NOMO-1 (cell line): ENCODE data around the gene RNASEH2B.

Experiments
- DNase-seq, 2 experiments: peaks; one replicate each; lab custom pipeline; 2025; ENCODE audit not compliant: unreplicated experiment in 2 of 2; lab: John Stamatoyannopoulos, UW

RNASEH2B gene

DNA sequence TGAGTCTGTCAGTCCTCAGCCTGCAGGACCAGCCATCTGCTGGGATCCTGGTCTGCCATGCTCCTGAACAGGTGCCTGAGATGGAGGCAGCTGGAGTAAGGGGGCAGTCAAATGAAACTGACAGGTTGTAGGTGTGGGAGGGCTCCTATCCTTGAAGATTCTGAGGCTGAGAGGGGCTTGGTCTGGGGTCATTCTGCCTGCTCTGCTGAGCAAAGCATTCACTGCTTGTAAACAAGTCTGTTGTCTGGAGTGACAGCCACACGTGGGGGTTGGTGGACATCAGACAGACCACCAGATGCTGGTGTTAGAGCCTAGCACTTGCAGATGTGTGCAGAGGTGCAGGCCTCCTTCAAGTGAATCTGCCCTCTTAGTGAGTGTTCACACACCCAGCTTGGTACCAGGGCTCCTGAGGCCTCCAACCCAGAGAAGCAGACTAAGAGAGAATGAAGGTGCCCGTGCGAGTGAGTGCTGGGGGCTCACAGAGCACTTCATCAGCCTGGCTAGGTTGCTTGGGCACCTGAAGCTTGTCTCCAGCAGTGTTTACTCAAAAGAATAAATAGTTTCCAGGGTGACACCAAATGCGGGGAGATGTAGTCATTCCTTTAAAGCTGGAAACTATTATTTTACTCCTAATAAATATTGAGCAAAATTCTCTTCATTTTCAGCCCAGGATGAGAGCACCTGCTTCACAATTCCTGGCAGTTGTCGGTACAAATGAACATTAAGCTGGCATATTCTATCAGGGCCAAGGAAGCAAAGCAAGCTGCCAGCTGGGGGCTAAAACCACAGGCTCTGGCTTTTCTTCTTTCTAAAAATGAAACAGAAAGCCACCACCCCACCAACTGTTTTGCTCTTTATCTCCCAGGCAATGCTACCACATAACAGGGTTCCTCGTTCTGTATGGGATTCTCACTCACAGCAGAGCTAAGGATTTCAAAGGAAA, 82.3 kb downstream of the RNASEH2B start:
- peak; percentile 18 to 66 for DNase-seq

DNA sequence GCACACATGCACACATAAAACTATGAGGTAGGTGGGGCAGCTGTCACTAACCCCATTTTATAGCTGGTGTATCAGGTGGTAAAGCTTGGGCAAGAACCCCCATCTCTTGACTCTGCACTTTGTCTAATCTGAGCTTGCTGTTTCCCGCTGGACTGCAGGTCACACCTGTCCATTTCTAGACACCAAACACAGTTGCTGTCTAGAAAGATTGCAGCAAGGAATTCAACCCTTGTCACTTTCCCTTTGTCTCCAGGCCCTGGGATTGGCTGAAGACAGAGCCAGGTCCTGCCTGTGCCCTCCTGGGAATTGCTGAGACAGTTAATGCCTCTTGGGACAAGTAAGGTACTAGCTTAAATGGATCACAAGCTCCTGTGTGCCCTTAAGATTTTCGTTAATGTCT, 83.8 kb downstream of the RNASEH2B start:
- no peak for DNase-seq

DNA sequence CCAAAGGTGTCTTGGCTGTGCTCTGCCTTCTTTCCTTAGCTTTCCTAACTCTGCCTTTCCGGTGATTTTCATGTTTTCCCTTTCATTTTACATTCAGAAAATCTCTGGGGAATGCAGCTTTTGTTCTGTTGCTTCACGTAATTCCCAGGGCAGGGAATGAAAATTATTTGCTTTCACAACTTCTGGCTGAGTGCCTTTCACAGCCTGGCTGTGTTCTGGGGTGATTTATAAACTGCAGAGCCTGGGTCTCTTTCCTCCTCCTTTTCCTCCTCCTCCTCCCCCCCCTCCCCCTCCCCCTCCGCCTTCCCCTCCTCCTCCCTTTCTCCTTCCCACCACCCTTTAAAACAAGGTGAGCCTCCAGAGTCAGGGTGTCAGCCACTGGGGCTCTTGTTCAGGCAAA, 84.3 kb downstream of the RNASEH2B start:
- no peak for DNase-seq

DNA sequence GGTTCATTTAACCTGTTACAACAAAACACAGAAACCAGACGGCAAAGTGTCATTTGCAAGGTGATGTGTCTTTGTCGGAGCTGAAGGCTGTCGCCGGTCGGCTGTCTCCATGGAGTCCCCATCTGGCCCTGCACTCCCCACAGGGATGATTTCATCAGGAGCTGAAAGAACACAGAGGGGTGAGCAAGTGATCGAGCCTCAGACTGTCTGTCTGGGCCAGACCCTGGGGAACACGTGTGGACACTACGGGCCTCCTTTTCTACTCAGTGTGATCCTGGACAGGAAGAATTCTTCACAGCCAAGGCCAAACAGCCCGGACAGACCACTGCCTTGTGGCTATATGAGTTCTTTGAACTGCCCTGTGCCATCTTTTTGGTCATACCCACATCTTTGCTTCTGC, 85.1 kb downstream of the RNASEH2B start:
- no peak for DNase-seq

DNA sequence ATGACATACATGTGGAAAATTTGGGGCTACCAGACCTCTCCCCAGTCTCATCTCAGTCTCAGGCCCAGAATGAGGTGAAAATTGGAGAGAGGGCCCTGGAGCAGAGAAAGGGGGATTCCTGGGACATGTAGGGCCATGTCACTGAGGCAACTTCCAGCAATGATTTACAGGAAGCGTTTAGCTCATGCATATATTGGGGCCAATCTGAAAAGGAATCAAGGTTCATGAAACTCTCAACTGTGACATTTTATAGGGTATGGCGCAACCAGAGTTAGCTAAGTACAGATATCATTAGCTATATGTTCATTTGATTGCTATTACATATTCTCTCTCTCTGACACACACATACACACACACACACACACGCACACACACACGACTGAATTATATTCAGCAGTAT, 86.3 kb downstream of the RNASEH2B start:
- DNase-seq = peak in 1 of 2 experiments; percentile 45

DNA sequence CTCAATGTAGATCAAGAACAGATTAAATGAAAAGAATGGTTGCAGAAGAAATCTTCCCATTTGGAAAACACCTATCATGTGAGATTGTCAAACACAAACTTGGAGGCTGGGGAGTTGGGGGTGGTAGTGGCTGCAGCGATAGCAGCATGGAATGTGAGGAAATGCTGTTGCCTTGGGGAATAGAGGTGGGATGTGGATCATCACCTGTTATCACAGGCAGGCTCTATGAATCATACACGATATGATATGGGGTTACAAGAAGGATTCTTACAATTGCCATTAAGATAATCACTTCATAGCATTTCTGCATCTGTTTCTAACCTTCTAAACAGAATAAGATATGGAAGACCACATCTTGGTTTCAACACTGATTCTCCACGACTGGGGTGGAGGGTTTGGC, 88.7 kb downstream of the RNASEH2B start:
- no peak for DNase-seq

DNA sequence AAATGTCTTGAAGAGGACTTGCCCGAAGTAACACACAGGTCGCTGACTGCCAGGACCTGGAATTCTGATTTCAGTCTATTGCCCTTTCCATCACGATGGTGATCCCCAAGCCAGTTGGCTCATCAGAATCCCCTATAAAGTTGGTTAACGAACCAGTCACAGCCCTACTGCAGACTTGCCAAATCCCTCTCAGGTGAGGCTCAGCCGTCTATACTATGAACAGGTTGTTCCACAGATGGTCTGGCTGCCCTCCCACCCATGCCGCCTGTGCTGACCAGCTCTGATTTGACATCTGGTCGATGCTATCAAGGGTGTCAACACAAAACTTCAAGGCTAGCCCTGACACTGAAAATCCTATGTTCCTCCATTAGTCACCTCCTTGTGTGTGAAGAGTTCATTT, 90.0 kb downstream of the RNASEH2B start:
- DNase-seq = no peak

DNA sequence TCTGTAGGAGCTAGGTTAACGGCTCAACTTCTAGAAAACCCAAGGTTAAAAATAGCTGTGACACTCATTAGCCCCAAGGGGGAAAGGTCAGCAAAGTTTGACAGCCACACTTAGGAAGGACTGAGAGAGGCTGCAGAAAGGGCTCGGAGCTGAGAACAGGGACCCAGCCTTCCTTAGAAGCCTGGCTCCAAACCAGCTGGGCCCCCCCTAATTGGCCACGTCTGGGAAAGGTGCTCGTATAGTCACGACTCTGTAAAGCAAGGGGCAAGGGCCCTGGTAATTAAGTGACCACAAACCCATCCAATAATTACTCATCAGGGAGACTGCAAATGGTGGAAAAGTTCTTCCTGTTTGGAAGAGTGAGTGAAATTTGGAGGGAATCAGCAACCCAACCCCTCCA, 90.5 kb downstream of the RNASEH2B start:
- DNase-seq = no peak

DNA sequence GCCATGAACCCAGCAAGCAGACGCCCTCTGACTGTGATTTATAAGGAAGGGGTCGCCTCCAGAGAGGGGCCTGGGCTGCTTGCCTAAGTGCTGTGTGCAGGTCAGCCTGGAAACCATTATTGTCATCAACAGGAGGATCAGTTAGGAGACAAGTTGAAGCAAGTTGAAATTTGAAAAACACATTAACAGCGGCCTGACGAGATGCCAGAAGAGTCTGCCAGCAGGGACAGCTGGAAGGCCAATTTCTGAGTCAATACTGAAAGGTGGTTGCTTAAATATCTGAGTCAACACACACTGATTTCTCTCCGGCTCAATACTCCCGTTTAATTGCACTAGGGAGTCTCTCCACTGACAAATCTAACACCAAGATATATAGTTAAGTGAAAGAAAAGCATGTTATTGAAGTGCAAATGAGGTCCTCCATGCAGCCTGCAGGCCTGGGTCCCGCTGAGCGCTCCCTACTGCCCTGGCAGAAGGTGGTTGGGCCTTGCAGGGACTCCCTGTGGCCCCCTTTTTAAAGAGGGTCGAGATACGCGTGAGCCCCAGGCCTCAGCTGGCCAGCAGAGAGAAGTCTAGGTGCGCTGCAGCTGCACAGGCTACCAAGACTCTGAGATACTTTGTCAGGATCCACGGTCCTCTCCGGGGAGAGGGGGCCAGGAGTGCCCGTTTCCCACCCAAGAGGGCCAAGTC, 91.1 kb downstream of the RNASEH2B start:
- DNase-seq = no peak

DNA sequence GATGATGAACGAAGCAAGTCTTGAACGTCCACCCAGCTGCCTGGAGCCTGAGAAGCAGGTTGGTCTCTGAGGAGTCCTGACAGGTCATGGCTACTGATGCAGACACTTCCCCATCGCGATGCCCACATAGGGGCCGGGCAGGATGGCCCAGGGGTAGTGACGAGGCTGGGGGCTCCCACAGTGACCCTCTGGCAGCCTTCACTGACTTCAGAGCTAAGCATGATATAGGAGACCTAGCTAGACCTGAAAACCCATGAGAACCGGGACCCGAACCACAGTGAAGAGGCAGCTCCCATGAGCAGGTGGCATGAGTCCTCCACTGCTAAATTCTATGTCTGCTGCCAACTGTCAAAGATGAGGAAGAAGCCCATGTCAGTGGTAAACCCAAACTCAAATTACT, 91.7 kb downstream of the RNASEH2B start:
- no peak for DNase-seq

DNA sequence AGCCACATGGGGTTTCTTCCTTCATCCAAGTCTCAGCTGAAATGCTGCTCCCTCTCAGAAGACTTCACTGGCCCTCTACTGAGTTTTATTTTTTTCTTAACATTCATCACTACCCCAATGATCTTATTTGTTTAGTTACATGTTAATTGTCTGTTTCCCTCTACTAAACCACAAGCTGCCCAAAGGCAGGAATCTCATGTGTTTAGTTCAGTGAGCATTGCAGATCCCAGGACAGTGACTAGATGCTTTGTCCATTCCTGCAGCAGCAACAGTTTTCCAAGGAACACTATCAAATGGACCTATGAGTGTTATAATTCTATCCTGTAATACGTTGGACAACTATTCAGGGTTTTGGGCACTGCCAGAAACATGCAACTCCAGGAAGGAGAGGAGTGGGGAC, 93.1 kb downstream of the RNASEH2B start:
- DNase-seq = no peak

DNA sequence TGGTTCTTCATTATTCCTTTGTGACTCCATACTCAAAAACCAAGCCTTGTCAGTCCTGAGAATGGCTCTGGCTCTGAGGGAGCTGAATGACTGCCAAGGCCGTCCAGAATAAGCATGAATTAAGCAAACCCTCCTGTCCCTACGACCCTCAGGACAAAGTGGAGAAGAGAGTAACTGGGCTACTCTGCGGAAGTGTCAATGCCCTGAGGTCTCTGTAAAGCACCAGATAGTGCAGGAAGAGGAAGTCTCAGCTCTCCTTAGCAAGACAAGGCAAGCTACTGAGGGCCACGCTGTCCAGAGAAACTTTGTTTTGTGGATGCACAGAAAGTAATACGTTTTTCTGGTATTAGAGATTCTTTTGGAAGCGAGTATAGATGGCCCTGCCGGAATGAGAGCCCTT, 94.1 kb downstream of the RNASEH2B start:
- DNase-seq = peak in 1 of 2 experiments; percentile 8

DNA sequence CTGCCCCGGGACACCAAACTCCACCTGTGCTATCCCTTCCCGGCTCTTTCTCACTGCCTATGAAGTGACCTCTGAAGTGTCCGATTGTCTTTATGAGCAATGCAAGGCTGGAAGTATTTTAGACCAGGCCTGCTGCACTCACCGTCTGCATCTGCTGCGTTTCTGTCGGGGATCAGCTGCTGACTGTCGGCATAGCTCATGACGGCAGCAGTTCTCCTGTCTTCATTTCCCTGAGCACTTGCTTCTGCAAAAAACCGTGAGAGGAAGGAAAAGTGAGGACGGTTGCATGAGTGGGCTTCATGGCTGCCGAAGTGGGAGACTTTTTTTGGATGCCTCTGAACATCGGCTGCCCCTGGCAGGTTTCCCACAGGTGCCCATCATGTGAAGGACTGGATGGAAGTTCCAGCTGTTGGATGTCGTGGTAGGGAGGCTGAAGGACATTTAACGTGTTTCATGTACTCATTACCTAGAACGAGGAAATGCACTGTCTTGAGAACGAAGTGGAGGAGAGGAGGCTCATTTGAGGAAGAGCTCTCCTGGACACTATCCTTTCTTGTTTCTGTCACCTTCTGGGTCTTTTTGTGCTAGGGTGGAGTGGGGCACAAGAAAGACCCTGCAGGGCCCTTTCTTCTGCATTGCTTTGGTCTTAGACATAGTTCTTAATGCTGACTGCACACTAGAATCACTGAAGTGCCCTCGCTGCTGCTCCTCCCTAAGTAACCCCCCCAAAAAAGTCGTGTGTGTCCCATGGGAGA, 94.7 kb downstream of the RNASEH2B start:
- peak; percentile 8 to 59 for DNase-seq

DNA sequence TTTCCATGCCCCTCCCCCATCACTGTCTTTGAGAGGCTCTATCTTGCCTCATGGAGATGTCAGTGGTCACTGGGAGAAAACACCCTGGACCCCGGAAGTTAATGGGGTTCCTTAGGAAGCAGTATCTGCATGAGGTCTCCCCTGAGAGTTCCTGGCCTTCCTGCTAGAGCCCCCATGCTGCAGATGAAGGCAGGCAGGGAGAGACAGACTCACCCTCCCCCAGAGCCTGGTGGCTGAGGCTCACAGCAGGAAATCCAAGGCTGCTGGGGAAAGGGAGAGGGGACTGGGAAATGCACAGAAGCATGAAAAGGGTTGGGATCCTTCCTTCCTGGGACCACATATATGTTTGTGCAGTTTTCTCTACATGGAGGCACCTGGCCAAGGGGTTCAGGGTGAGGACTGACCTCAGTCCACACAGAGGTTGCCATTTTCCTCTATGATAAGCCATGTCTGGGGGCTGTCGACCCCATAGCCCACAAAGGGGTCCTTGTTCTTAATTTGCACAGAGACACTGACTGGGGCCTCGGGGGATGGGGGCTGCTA, 95.4 kb downstream of the RNASEH2B start:
- DNase-seq = no peak

DNA sequence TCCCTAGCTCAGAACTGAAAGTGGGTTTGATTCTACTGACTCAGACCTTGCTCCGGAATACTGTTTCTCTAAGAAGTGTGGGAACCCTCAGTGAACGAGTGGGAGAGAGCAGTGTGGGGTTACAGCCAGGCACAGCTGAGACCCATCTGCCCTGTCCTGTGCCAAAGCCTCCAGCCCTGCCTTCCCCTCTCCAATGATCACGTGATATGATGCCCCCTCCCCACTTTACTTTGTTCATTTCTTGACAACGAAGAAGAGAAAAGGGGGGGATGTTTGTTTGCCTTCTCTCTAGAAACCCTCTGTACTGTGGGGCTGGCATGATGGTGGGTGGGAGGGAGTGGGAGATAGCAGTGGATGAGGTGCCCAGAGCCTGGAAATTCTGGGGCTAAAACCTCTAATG, 96.0 kb downstream of the RNASEH2B start:
- DNase-seq = no peak
